ENCODE measurements around the gene SIRT6. TPM values are rescaled to one million over a fixed set of nuclear protein-coding genes. Genes with fewer than 3 reads are reported as not detected.

Gene SIRT6
- total and polyA plus RNA-seq, 2 donors (not counting 1 experiment from before 2014, with no cell fraction given) = 8.8 to 9.2 TPM

DNA sequence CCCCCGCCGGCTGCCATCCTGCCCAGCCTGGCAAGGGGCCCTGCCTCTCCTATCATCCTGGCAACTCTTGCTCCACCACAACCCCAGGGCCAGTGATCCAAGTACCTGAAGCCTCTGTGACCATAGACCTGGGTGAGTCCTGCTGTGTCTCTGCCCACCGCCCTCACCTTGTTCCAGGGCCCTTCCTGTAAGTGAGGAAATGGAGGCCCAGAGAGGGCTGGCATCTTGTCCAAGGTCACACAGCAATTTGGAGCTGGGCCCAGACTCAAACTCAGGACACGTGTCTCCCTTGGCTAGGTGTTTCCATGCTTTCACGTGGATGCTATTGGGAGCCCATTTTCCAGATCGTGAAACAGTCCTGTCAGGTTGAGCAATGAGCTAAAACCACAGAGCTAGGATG, 25.2 kb downstream of the SIRT6 start:
- Histone ChIP-seq H3K79me2 (ENCODE audit: control insufficient read depth, insufficient read depth, low read length) (no peaks in the 10 kb centered on the region), H3K27ac (ENCODE audit: insufficient read depth, low read length) (no peak overlapping the region), H3K9me3 (ENCODE audit: control insufficient read depth, insufficient read depth, low read depth, low read length) (no peaks in the 10 kb centered on the region), H3K27me3 (ENCODE audit: control insufficient read depth, insufficient read depth, low read length) (peaks cover 3% of the 10 kb centered on the region), H2AFZ (ENCODE audit: low read length) (no peak overlapping the region), H3K36me3 (ENCODE audit: control insufficient read depth, insufficient read depth, low read length) (no peaks in the 10 kb centered on the region), H3K9ac (ENCODE audit: insufficient read depth, low read length) (no peak overlapping the region), H3K4me3 (replicated peaks in 1 of 4; ENCODE audit: control extremely low read depth in 1 of 4, insufficient read depth in 1 of 4, low read depth in 3 of 4, low read length in 4 of 4) (no peak overlapping the region), H3K4me1 (ENCODE audit: control insufficient read depth, extremely low read depth, insufficient read depth, low read length) (no peaks in the 10 kb centered on the region), H4K20me1 (ENCODE audit: control insufficient read depth, extremely low read depth, insufficient read depth, low read length) (no peaks in the 10 kb centered on the region), H3K4me2 (ENCODE audit: extremely low read depth, insufficient read depth, low read length) (no peak overlapping the region)
- no peak for TF ChIP-seq EZH2 (IDR thresholded peaks at IDR 0.05; ENCODE audit: low read length, missing control alignments)
- TF ChIP-seq, protein P1, sequence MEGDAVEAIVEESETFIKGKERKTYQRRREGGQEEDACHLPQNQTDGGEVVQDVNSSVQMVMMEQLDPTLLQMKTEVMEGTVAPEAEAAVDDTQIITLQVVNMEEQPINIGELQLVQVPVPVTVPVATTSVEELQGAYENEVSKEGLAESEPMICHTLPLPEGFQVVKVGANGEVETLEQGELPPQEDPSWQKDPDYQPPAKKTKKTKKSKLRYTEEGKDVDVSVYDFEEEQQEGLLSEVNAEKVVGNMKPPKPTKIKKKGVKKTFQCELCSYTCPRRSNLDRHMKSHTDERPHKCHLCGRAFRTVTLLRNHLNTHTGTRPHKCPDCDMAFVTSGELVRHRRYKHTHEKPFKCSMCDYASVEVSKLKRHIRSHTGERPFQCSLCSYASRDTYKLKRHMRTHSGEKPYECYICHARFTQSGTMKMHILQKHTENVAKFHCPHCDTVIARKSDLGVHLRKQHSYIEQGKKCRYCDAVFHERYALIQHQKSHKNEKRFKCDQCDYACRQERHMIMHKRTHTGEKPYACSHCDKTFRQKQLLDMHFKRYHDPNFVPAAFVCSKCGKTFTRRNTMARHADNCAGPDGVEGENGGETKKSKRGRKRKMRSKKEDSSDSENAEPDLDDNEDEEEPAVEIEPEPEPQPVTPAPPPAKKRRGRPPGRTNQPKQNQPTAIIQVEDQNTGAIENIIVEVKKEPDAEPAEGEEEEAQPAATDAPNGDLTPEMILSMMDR (conservative IDR thresholded peaks at IDR 0.05 in 1 of 2, IDR thresholded peaks at IDR 0.05 in 1 of 2; ENCODE audit: low read depth in 1 of 2, low read length in 2 of 2) = no peak
- no peak for DNase-seq (ENCODE audit: low read depth in 2 of 2)

DNA sequence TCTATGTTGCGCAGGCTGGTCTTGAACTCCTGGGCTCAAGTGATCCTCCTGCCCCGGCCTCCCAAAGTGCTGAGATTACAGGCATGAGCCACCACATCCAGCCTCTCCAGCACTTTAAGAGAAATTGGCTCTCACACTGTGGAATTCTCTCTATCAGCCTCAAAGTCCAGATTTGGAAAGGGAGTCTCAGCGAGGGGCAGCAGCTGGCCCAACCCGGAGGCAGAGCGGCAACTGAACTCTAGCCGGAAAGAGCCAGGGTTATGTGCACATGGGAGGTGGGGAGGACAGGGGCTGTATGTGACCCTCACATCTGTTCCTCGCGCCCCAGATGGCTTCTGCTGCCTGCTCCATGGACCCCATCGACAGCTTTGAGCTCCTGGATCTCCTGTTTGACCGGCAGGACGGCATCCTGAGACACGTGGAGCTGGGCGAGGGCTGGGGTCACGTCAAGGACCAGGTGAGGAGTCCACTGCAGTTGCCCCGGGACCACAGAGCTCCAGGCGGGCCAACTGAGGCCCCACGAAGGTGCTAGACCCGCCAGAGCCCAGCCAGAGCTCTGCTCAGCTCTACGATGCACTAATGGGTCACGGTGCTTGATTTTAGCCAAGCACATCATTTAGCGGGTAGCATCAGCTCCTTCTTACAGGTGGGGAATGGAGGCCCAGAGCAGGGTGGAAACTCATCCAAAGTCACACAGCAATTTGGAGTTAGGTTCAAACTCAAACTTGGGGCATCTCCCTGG, 27.6 kb downstream of the SIRT6 start:
- no peak overlapping the region for H2AFZ ChIP-seq (ENCODE audit: low read length)
- H4K20me1 ChIP-seq (ENCODE audit: control insufficient read depth, extremely low read depth, insufficient read depth, low read length) = no peaks in the 10 kb centered on the region
- H3K4me1 ChIP-seq (ENCODE audit: control insufficient read depth, extremely low read depth, insufficient read depth, low read length) = no peaks in the 10 kb centered on the region
- H3K36me3 ChIP-seq (ENCODE audit: control insufficient read depth, insufficient read depth, low read length) = no peaks in the 10 kb centered on the region
- H3K4me2 ChIP-seq (ENCODE audit: extremely low read depth, insufficient read depth, low read length) = no peak overlapping the region
- no peak for DNase-seq (ENCODE audit: low read depth in 2 of 2)
- TF ChIP-seq, protein P1 (conservative IDR thresholded peaks at IDR 0.05 in 1 of 2, IDR thresholded peaks at IDR 0.05 in 1 of 2; ENCODE audit: low read depth in 1 of 2, low read length in 2 of 2) = no peak
- TF ChIP-seq EZH2 (IDR thresholded peaks at IDR 0.05; ENCODE audit: low read length, missing control alignments) = no peak
- H3K9ac ChIP-seq (ENCODE audit: insufficient read depth, low read length) = no peak overlapping the region
- peaks cover 3% of the 10 kb centered on the region for H3K27me3 ChIP-seq (ENCODE audit: control insufficient read depth, insufficient read depth, low read length)
- H3K27ac ChIP-seq (ENCODE audit: insufficient read depth, low read length) = no peak overlapping the region
- H3K9me3 ChIP-seq (ENCODE audit: control insufficient read depth, insufficient read depth, low read depth, low read length) = no peaks in the 10 kb centered on the region
- H3K4me3 ChIP-seq (replicated peaks in 1 of 4; ENCODE audit: control extremely low read depth in 1 of 4, insufficient read depth in 1 of 4, low read depth in 3 of 4, low read length in 4 of 4) = no peak overlapping the region
- no peaks in the 10 kb centered on the region for H3K79me2 ChIP-seq (ENCODE audit: control insufficient read depth, insufficient read depth, low read length)

DNA sequence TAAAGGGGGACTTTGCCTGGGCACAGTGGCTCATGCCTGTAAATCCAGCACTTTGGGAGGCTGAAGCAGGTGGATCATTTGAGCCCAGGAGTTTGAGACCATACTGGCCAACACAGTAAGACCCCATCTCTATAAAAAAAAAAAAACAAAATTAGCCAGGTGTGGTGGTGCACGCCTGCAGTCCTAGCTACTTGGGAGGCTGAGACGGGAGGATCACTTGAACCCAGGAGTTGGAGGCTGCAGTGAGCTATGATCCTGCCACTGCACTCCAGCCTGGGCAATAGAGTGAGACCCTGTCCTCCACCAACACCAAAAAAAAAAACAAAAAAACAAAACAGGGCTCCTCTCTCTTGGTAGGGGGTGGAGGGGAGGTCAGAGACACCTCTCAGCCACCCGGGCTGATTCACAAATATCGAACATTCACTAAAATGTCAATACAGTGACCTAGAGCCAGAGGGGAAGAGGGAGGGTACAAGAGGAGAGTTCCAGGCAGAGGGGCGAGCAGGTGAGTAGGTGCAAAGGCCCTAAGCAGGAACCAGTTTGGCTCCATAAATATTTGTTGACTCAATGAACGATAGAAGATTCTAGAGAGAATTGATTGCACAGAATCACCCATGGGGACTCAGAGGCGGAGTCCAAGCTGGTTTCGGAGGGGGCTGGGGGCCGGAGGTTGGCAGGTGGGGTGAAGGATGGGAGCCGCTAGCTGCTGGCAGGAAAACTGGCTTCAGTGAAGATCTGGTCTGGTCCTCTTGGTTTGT, 29.9 kb downstream of the SIRT6 start:
- Histone ChIP-seq H3K4me2 (ENCODE audit: extremely low read depth, insufficient read depth, low read length) (no peak overlapping the region), H4K20me1 (ENCODE audit: control insufficient read depth, extremely low read depth, insufficient read depth, low read length) (no peaks in the 10 kb centered on the region), H3K4me3 (replicated peaks in 1 of 4; ENCODE audit: control extremely low read depth in 1 of 4, insufficient read depth in 1 of 4, low read depth in 3 of 4, low read length in 4 of 4) (no peak overlapping the region), H3K9me3 (ENCODE audit: control insufficient read depth, insufficient read depth, low read depth, low read length) (no peaks in the 10 kb centered on the region), H2AFZ (ENCODE audit: low read length) (no peak overlapping the region), H3K27me3 (ENCODE audit: control insufficient read depth, insufficient read depth, low read length) (peaks cover 7% of the 10 kb centered on the region), H3K9ac (ENCODE audit: insufficient read depth, low read length) (no peak overlapping the region), H3K36me3 (ENCODE audit: control insufficient read depth, insufficient read depth, low read length) (no peaks in the 10 kb centered on the region), H3K4me1 (ENCODE audit: control insufficient read depth, extremely low read depth, insufficient read depth, low read length) (no peaks in the 10 kb centered on the region), H3K79me2 (ENCODE audit: control insufficient read depth, insufficient read depth, low read length) (no peaks in the 10 kb centered on the region), H3K27ac (ENCODE audit: insufficient read depth, low read length) (no peak overlapping the region)
- DNase-seq (ENCODE audit: low read depth in 2 of 2) = no peak
- no peak for TF ChIP-seq EZH2 (IDR thresholded peaks at IDR 0.05; ENCODE audit: low read length, missing control alignments)
- TF ChIP-seq, protein P1 (conservative IDR thresholded peaks at IDR 0.05 in 1 of 2, IDR thresholded peaks at IDR 0.05 in 1 of 2; ENCODE audit: low read depth in 1 of 2, low read length in 2 of 2) = no peak

All from fibroblast of lung (primary cell).